ENCODE results near the gene IPCEF1.
A peak's percentile ranks its signal among the peaks of the same experiment; 100 is the strongest.

GRCh38 chr6:154307696-154308425, 48.7 kb downstream of the IPCEF1 start:
- peak in 1 of 2 donors; percentile 48 for TF ChIP-seq POLR2A (IDR thresholded peaks at IDR 0.05)
- TF ChIP-seq, protein P1, sequence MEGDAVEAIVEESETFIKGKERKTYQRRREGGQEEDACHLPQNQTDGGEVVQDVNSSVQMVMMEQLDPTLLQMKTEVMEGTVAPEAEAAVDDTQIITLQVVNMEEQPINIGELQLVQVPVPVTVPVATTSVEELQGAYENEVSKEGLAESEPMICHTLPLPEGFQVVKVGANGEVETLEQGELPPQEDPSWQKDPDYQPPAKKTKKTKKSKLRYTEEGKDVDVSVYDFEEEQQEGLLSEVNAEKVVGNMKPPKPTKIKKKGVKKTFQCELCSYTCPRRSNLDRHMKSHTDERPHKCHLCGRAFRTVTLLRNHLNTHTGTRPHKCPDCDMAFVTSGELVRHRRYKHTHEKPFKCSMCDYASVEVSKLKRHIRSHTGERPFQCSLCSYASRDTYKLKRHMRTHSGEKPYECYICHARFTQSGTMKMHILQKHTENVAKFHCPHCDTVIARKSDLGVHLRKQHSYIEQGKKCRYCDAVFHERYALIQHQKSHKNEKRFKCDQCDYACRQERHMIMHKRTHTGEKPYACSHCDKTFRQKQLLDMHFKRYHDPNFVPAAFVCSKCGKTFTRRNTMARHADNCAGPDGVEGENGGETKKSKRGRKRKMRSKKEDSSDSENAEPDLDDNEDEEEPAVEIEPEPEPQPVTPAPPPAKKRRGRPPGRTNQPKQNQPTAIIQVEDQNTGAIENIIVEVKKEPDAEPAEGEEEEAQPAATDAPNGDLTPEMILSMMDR (IDR thresholded peaks at IDR 0.05): no peak

All from thyroid gland (tissue), 4 donors.